Activated naive CD8-positive, alpha-beta T cell treated with anti-CD3 and anti-CD28 coated beads for 36 hours (primary cell): ENCODE data around the gene STIP1. TPM values are rescaled to one million over a fixed set of nuclear protein-coding genes. Genes with fewer than 3 reads are reported as not detected.

Experiments
- DNase-seq: peaks from one replicate; pipeline ENCODE4 v3.0.0; 2021
- H3K27ac Mint-ChIP-seq: one replicate; pipeline ENCODE4 v1.8.0; 2022; ENCODE audit warnings: mild to moderate bottlenecking, moderate library complexity, mixed read lengths
- H3K27me3 Mint-ChIP-seq: one replicate; pipeline ENCODE4 v1.8.0; 2022; ENCODE audit warnings: mild to moderate bottlenecking, mixed read lengths
- H3K36me3 Mint-ChIP-seq: one replicate; pipeline ENCODE4 v1.8.0; 2021; ENCODE audit warnings: mild to moderate bottlenecking, mixed read lengths
- H3K4me1 Mint-ChIP-seq: one replicate; pipeline ENCODE4 v1.8.0; 2021; ENCODE audit warnings: mixed read lengths
- H3K4me3 Mint-ChIP-seq: one replicate; pipeline ENCODE4 v1.8.0; 2022; ENCODE audit warnings: mild to moderate bottlenecking, moderate library complexity, mixed read lengths
- H3K9me3 Mint-ChIP-seq: one replicate; pipeline ENCODE4 v1.8.0; 2022; ENCODE audit warnings: mixed read lengths
- total RNA-seq, 2 experiments: library from RNA; stranded (reverse); gene quantifications; one replicate each; pipeline ENCODE4 v1.2.3, GENCODE V29; 2021

Gene STIP1
- total RNA-seq, 2 experiments from 2014 or later = 373 to 379 TPM

DNA sequence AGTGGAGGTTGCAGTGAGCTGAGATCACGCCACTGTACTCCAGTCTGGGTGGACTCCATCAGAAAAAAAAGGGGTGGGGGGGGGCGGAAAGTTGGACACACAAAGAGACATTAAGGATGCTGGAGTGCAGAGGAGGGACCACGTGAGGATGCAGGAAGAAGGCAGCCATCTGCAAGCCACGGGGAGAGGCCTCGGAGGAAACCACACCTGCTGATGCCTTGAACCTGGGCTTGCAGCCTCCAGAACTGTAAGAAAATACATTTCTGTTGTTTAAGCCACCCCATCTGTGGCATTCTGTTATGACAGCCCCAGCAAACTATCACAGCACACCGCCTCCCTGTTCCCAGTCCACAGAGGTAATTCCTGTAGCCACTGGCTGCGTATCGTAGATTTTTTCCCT, 9.2 kb upstream of the STIP1 start:
- Mint-ChIP-seq H3K27ac (no peak overlapping the region), H3K27me3 (no peaks in the 10 kb centered on the region), H3K4me1 (peaks cover 28% of the 10 kb centered on the region), H3K4me3 (no peak overlapping the region), H3K36me3 (peaks cover 13% of the 10 kb centered on the region), H3K9me3 (peaks cover 3% of the 10 kb centered on the region)
- no peak for DNase-seq

DNA sequence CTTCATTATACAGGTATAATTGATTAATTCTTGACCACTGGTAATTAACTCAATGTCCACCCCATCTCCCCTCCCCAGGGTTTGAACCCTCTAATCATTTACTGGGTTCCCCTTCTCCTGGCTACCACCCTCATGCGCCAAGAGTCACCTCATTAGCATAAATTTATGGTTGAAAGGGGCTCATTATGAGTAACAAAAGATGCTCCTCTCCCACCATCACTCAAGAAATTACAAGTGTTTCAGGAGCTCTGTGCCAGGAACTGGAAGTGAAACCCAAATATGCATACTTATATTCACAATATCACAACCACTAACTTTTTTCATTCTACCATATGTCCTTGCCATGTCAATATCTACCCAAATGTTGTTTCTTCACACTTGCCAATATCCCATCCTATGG, 7.8 kb upstream of the STIP1 start:
- Mint-ChIP-seq H3K27ac (no peak overlapping the region), H3K27me3 (no peaks in the 10 kb centered on the region), H3K36me3 (peaks cover 15% of the 10 kb centered on the region), H3K9me3 (peaks cover 3% of the 10 kb centered on the region), H3K4me1 (peaks cover 34% of the 10 kb centered on the region), H3K4me3 (no peak overlapping the region)
- DNase-seq = no peak

DNA sequence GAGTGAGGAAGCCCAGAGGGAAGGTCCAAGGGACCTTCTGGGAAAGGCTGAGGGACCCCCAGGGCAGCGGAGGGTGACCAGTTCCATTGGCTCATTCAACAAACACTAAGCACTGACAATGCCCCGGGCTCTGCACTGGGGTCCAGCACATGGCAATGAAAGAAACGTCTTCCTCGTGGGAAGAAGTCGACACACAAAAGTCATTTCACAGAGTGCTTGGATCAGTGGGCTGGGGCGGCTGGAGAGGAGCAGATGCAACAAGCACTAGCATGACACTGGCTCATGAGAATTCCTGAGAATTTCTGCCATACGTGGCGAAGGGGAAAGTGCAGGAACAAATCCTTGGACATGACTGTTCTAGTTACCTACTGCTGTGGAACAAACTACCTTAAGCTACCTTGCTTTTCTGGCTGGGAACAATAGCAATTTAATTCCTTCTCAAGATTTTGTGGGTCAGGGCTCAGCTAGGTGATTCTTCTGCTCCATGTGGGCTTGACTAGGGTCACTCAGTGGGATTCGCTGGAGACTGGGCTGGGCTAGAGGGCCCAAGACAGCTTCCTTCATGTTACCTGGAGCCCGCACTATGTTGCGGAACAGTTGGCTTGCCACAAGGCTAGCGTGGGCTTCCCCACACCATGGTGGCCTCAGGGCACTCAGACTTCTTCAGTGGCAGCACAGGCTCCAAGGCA, 6.9 kb upstream of the STIP1 start:
- H3K9me3 Mint-ChIP-seq = peaks cover 2% of the 10 kb centered on the region
- peaks cover 41% of the 10 kb centered on the region for H3K4me1 Mint-ChIP-seq
- peaks cover 10% of the 10 kb centered on the region for H3K36me3 Mint-ChIP-seq
- no peaks in the 10 kb centered on the region for H3K27me3 Mint-ChIP-seq
- no peak for DNase-seq
- H3K27ac Mint-ChIP-seq = no peak overlapping the region
- H3K4me3 Mint-ChIP-seq = no peak overlapping the region

DNA sequence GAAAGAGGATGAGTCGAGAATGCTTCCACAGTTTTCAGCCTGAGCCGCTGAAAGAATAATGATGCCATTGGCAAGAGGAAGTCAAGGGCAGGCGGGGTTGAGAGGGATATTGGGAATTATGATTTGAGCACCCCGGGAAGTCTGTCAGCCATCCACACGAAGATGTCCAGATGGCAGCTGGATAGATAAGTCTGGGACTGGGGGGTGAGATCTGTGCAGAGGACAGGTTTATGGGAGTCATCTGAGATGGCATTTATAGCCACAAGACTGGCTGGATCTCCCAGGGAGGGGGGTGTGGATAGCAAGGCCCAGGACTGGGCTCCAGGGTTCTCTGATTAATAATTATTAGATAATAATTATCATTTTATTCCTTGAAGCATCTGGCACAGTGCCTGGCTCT, 5.1 kb upstream of the STIP1 start:
- Mint-ChIP-seq H3K4me1 (peaks cover 43% of the 10 kb centered on the region), H3K27ac (no peak overlapping the region), H3K36me3 (peaks cover 9% of the 10 kb centered on the region), H3K27me3 (no peaks in the 10 kb centered on the region), H3K9me3 (no peaks in the 10 kb centered on the region), H3K4me3 (no peak overlapping the region)
- no peak for DNase-seq

DNA sequence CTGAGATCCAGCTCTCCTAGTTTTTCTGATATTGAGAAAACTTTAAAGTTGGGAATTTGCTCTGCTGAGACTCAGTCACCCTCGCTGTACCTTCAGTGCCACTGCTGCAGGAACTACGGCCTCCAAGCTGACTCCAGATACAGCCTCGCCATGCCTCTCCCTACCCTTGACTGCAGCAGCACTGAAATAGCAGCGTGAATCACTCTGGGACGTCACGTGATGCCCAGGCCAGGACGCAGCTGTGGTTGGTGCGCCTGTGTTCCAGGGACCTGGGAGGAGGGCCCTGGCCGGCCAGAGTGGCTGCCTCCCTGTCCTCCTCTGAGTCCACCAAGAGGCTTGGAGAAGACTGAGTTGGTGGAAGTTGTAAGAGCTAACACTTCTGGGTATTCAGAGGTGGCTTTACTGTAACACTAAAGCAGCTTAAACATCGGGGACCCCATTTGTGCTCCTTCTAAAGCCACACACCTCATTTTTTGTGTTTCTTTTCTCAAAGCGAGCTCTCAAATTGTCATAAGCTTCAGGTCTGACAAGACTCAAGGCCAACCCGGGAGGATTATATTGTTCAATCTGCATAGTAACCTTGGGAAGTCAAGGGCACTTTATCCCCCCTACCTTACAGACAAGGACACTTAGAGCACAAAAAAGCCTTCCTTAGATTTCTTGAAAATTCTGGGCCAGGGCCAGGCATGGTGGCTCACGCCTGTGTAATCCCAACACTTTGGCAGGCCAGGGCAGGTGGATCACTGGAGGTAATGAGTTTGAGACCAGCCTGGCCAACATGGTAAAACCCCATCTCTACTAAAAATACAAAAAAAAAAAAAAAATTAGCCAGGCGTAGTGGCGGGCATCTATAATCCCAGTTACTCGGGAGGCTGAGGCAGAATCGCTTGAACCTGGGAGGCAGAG, 4.2 kb upstream of the STIP1 start:
- no peaks in the 10 kb centered on the region for H3K27me3 Mint-ChIP-seq
- H3K27ac Mint-ChIP-seq = peak overlapping the region; percentile 30
- no peaks in the 10 kb centered on the region for H3K9me3 Mint-ChIP-seq
- H3K4me3 Mint-ChIP-seq = peak overlapping the region; percentile 47
- DNase-seq = peak; percentile 53
- peaks cover 41% of the 10 kb centered on the region for H3K4me1 Mint-ChIP-seq
- H3K36me3 Mint-ChIP-seq = peaks cover 11% of the 10 kb centered on the region

DNA sequence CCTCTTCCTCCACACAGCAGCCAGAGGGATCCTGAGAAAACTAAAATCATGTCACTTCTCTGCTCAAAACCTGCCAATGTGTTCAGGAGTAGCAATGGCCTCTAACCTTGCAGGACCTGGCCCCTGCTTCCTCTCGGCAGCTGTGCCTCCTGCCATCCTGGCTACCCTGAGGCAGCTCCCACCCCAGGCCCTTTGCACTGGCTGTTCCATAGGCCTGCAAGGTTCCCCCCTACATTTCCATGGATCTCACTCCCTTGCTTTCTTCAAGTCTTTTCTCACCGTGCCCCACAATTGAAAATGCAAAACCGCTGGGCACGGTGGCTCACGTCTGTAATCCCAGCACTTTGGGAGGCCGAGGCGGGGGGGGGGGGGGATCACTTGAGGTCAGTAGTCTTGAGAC, 2.1 kb upstream of the STIP1 start:
- Mint-ChIP-seq H3K4me1 (peaks cover 30% of the 10 kb centered on the region), H3K9me3 (no peaks in the 10 kb centered on the region), H3K27ac (no peak overlapping the region), H3K4me3 (peak overlapping the region; percentile 94), H3K27me3 (no peaks in the 10 kb centered on the region), H3K36me3 (peaks cover 10% of the 10 kb centered on the region)
- DNase-seq = no peak

DNA sequence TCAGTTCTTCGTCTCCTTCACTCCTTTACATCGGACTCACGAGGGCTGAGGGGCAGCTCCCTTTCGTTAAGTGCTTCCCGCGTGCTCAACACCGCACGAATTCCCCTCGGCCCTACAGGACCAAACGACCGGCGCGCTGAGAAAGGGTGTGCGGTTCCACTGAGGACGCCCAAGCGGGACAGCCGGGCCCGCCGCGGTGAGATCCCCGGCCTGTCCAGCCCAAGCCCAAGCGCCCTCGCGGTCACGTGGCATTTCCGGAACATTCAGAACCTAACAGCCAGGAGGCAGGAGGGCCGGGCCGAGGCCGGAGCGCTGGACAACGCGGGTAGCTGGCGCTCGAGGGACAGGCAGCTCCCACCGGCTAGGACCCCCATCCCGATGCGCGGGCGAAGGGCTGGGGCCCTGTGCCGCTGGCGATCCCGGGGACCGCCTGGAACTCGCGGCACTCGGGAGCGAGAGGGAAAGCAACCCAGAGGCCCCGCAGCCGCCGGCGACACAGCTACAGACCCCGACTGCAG, 737 bp upstream of the STIP1 start:
- Mint-ChIP-seq H3K9me3 (no peaks in the 10 kb centered on the region), H3K36me3 (peaks cover 15% of the 10 kb centered on the region), H3K4me1 (peaks cover 33% of the 10 kb centered on the region), H3K4me3 (peak overlapping the region; percentile 94), H3K27ac (peak overlapping the region; percentile 98), H3K27me3 (no peaks in the 10 kb centered on the region)
- DNase-seq = no peak

DNA sequence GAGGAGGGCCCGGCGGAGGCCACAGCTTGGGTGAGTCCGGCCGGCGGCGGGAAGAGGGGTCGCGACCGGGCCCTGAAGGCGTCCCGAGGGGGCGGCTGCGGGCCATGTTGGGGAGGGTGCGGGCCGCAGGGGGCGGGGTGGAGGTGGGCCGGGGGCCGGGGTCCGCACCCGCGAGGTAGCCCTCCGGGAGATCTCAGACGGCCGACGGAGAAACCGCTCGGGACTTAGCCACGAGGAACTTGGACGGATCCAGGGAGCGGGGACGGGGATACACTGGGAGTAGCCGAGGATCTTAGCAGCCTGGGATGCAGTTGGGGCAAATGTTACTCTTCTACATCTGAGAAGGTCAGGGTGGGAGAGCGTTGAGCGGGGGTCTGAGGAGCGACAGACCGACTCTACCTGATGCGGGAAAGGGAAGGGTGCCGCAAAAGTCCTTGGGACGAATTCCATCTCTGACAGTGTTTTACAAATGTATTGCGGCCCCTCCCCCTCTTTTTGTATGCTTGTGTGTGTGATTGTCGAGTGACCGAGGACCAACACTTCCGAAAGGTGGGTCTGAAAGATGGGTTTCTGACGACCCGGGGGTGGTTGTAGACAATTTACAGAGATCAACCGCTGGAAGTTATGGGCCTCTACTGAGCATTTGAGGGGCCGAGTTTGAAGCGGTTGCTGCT, 658 bp downstream of the STIP1 start:
- Mint-ChIP-seq H3K9me3 (no peaks in the 10 kb centered on the region), H3K4me3 (peak overlapping the region; percentile 94), H3K36me3 (peaks cover 19% of the 10 kb centered on the region), H3K27me3 (no peaks in the 10 kb centered on the region), H3K4me1 (peaks cover 25% of the 10 kb centered on the region), H3K27ac (no peak overlapping the region)
- DNase-seq = peak; percentile 61

DNA sequence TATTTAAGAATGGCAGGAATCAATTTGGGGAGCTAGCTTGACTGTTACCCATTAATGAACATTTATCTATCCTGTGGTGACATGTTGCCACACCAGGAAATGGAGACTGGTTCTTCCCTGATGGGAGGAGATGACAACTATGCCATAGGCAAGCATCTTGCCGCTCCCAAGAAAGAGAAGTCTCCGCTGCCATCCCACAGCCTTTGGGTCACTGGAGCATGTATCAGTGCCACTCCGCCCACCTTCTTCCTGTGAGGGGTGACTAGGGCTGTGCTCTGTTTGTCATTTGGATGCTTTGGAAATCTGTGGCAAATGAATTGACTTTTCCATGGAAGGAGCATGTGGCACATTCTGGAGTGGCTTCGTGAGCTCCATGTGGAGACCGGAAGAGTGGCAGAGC, 6.5 kb downstream of the STIP1 start:
- Mint-ChIP-seq H3K4me3 (no peak overlapping the region), H3K27me3 (no peaks in the 10 kb centered on the region), H3K27ac (peak overlapping the region; percentile 42), H3K4me1 (peaks cover 24% of the 10 kb centered on the region), H3K9me3 (no peaks in the 10 kb centered on the region), H3K36me3 (peaks cover 42% of the 10 kb centered on the region)
- no peak for DNase-seq

DNA sequence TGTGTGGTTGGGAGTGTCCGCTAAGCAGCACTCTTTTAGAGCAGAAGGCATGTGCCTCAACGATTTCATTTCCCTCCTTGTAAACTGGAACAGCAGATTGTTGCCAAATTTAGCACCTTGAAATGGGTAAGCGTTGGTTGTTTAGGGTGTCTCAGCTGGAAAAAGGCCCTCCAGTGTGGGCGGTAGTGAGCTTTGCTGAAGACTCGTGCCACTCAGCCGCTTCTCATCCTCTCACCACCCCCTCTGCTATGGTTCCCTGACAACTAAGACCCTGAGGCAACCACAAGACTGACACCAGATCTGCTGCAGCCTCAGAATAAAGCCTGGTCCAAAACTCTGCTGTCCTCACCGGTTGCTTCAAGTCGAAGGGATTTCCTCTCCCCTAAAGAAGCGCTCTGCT, 10.7 kb downstream of the STIP1 start:
- DNase-seq = no peak
- peaks cover 39% of the 10 kb centered on the region for H3K36me3 Mint-ChIP-seq
- peaks cover 15% of the 10 kb centered on the region for H3K4me1 Mint-ChIP-seq
- no peak overlapping the region for H3K27ac Mint-ChIP-seq
- no peaks in the 10 kb centered on the region for H3K27me3 Mint-ChIP-seq
- no peaks in the 10 kb centered on the region for H3K9me3 Mint-ChIP-seq
- H3K4me3 Mint-ChIP-seq = no peak overlapping the region

DNA sequence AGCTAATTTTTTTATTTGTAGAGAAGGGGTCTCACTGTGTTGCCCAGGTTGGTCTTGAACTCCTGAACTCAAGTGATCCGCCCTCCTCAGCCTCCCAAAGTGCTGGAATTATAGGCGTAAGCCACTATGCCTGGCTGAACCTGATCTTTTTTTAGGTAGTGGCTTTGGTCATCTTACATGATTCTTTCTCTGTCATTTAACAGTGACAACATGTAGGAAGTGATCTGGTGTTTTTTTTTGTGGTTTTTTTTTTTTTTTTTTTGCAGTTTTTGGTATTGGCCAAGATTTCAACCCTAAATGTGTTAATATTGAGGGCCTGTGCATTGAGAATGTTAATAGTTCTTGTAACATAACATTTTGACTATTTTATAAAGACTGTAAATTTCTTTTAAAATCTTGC, 12.5 kb downstream of the STIP1 start:
- Mint-ChIP-seq H3K4me1 (peaks cover 14% of the 10 kb centered on the region), H3K27ac (peak overlapping the region; percentile 58), H3K9me3 (no peaks in the 10 kb centered on the region), H3K4me3 (no peak overlapping the region), H3K27me3 (no peaks in the 10 kb centered on the region), H3K36me3 (peaks cover 32% of the 10 kb centered on the region)
- no peak for DNase-seq

DNA sequence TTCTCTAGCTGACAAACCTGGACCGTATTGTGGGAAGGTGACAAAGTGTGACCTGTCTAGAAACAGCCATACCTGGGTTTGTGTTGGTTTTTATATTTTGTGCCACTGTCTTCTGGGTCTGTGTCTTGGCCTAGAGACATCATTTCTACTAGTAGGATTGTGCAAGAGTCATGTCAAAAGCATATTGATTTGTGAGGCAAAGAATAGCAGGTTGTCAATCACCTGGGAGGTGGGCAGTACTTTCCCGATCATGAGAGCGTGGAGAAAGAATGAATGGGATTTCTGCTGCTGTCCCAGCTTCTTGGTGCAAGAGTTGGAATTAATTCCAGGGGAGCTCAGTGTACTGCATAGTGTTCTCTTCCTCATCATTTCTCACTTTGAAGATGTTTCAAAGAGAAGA, 15.6 kb downstream of the STIP1 start:
- no peaks in the 10 kb centered on the region for H3K9me3 Mint-ChIP-seq
- H3K27me3 Mint-ChIP-seq = no peaks in the 10 kb centered on the region
- H3K36me3 Mint-ChIP-seq = peaks cover 35% of the 10 kb centered on the region
- H3K27ac Mint-ChIP-seq = peak overlapping the region; percentile 3
- peaks cover 25% of the 10 kb centered on the region for H3K4me1 Mint-ChIP-seq
- no peak for DNase-seq
- no peak overlapping the region for H3K4me3 Mint-ChIP-seq

DNA sequence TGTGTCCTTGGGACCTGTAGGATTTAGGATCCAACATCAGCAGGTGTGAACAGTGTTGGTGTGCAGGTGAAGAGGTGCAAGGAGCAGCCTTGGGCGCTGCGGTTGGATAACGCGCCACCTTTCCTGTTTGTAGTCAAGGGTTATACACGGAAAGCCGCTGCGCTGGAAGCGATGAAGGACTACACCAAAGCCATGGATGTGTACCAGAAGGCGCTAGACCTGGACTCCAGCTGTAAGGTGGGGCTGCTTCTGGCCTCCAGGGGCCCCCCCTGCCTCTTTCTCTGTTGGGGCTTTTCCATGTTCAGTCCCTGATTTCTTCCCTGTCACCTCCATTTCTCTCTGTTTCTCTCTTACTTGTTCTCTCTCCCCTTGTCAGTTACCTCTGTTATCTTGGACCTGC, 17.0 kb downstream of the STIP1 start:
- H3K4me3 Mint-ChIP-seq = peak overlapping the region; percentile 12
- H3K27ac Mint-ChIP-seq = no peak overlapping the region
- peaks cover 49% of the 10 kb centered on the region for H3K36me3 Mint-ChIP-seq
- no peaks in the 10 kb centered on the region for H3K9me3 Mint-ChIP-seq
- no peaks in the 10 kb centered on the region for H3K27me3 Mint-ChIP-seq
- peaks cover 25% of the 10 kb centered on the region for H3K4me1 Mint-ChIP-seq
- DNase-seq = no peak

DNA sequence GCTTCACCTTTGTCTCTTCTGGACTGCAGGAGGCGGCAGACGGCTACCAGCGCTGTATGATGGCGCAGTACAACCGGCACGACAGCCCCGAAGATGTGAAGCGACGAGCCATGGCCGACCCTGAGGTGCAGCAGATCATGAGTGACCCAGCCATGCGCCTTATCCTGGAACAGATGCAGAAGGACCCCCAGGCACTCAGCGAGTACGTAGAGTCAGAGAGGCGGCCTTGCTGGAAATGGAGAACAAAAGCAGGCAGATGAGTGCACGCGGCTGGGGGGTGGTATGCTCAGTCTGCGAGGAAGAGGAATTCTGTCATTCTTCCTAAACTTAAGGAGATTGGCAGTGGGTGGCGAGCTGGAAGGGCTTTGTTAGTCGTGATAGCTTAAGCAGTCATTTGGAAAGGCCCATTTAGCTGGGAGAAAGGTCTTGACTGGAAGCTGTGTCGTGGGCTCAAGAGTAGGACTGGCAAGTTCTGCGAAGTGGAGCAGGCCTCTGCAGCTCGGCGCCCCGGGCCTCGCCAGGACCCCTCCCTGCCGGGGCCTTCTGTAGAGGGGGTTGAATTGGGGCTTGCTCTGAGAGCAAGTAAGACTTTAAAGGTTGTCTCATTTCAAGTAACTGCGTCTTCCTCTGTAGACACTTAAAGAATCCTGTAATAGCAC, 17.6 kb downstream of the STIP1 start:
- Mint-ChIP-seq H3K36me3 (peaks cover 51% of the 10 kb centered on the region), H3K27ac (peak overlapping the region; percentile 42), H3K4me1 (peaks cover 25% of the 10 kb centered on the region), H3K27me3 (no peaks in the 10 kb centered on the region), H3K4me3 (peak overlapping the region; percentile 12), H3K9me3 (no peaks in the 10 kb centered on the region)
- no peak for DNase-seq

DNA sequence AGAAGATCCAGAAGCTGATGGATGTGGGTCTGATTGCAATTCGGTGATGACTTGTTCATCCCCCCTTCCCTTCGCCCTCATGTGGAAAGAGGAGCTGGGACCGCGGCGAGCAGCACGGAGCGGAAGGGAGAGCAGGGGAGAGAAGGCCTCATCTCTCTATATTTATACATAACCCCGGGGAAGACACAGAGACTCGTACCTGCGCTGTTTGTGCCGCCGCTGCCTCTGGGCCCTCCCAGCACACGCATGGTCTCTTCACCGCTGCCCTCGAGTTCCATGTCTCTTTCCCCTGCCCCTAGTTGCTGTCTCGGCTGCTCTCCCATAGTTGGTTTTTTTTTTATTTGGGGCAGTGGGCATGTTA, 18.1 kb downstream of the STIP1 start:
- Mint-ChIP-seq H3K27ac (peak overlapping the region; percentile 42), H3K9me3 (no peaks in the 10 kb centered on the region), H3K27me3 (no peaks in the 10 kb centered on the region), H3K4me3 (no peak overlapping the region), H3K36me3 (peaks cover 54% of the 10 kb centered on the region), H3K4me1 (peaks cover 28% of the 10 kb centered on the region)
- DNase-seq = no peak
